Measurements from ENCODE around the gene PLEKHG5. TPM values are rescaled to one million over a fixed set of nuclear protein-coding genes. Genes with fewer than 3 reads are reported as not detected.

The PLEKHG5 gene
- total and polyA plus RNA-seq, 7 experiments from 2014 or later, result 2.0 to 15.6 (median 9.6) TPM; not detected in 1

DNA sequence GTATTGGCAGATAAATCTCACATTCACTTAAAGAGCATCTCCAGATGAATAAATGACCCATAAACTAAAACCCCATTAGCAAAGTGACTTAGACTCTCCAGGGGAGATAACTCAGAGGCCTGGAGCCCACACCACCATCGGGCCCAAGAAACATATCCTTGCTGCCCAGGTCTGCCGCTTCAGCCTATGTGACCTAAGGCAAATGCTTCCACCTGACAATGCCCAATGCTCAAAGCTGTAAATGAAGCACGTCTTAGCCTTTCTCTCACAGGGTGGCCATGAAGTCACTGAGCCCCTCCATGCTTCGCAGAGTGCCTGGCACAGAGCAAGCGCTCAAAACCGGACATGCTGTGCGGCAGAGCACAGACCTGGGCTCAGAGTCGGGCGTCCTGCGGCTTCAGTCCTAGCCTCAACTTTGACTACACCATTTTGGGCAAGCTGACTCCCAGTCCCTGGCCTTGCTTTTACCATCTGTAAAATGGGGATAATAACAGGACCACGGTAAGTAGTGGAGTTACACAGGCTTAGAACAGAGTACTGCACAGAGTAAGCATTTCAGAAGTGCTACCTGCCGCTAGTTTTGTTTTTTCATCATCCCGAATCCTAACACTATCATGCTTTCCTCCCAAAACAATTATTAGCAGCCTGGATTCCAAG lies 39.2 kb upstream of the PLEKHG5 start:
- POLR2A ChIA-PET, result no interaction called here
- Histone ChIP-seq H3K27ac (ENCODE audit: low read depth, low read length) (no peak overlapping the region), H3K27me3 (ENCODE audit: control insufficient read depth in 2 of 2, insufficient read depth in 2 of 2, low read length in 2 of 2) (no peaks in the 10 kb centered on the region), H3K9me3 (ENCODE audit: control insufficient read depth in 2 of 3, low read length in 3 of 3) (no peaks in the 10 kb centered on the region), H3K36me3 (ENCODE audit: control insufficient read depth in 2 of 3, insufficient read depth in 3 of 3, low read length in 3 of 3) (peaks cover 18 to 87% (median 35%) of the 10 kb centered on the region in 3 experiments), H3K4me1 (ENCODE audit: control insufficient read depth in 2 of 2, insufficient read depth in 2 of 2, low read length in 2 of 2) (no peaks in the 10 kb centered on the region), H3K4me3 (ENCODE audit: low read length) (no peak overlapping the region)
- H3K9me3 Mint-ChIP-seq, result no peaks in the 10 kb centered on the region
- DNase-seq (no peak), ATAC-seq (no peak)
- intact Hi-C loops (cut with micrococcal nuclease), result no loop called here
- CTCF ChIA-PET, result no interaction called here
- H3K4me1 Mint-ChIP-seq, result peaks cover 0 to 11% (median 6%) of the 10 kb centered on the region in 7 donors
- H3K4me3 Mint-ChIP-seq, result no peak overlapping the region
- peaks cover 10 to 57% (median 22%) of the 10 kb centered on the region in 5 donors for H3K36me3 Mint-ChIP-seq
- no peaks in the 10 kb centered on the region for H3K27me3 Mint-ChIP-seq
- H3K27ac Mint-ChIP-seq, result no peak overlapping the region

DNA sequence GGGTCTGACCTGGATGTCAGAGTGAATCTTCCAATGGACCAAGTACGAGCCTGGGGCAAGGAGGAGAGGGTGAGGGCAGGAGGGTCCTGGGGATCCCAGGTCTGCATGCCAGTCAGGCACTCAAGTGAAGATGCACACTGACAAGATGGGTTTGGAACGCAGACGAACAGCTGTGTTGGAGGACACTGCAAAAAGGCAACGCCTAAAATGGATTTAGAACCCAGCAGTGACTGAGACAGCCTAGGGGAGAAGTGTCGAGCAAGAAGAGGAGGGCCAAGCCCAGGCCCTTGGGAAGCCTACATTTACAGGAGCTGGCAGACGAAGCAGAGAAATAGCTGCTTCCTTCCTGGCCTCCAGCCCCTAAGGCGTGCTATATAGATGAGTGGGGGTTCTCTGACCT lies 37.0 kb upstream of the PLEKHG5 start:
- no peaks in the 10 kb centered on the region for H3K9me3 Mint-ChIP-seq
- H3K27me3 Mint-ChIP-seq, result no peaks in the 10 kb centered on the region
- POLR2A ChIA-PET, result interaction anchor here (1.0 kb wide), 2 partner anchors 16 to 68 kb away, joined by 3 read pairs; no protein-coding TSS in a partner anchor
- no peak overlapping the region for H3K4me3 Mint-ChIP-seq
- H3K27ac ChIP-seq (ENCODE audit: low read depth, low read length), result no peak overlapping the region
- intact Hi-C loops (cut with micrococcal nuclease), result no loop called here
- no peak for ATAC-seq
- CTCF ChIA-PET, result interaction anchor here (0.7 to 1.3 kb wide), 4 partner anchors 9 to 118 kb away, joined by 3 to 5 read pairs (median 3); no protein-coding TSS in a partner anchor
- no peaks in the 10 kb centered on the region for H3K4me1 ChIP-seq (ENCODE audit: control insufficient read depth in 2 of 2, insufficient read depth in 2 of 2, low read length in 2 of 2)
- H3K4me1 Mint-ChIP-seq, result peaks cover 0 to 15% (median 4%) of the 10 kb centered on the region in 7 donors
- H3K27me3 ChIP-seq (ENCODE audit: control insufficient read depth in 2 of 2, insufficient read depth in 2 of 2, low read length in 2 of 2), result no peaks in the 10 kb centered on the region
- H3K36me3 Mint-ChIP-seq, result peaks cover 10 to 51% (median 33%) of the 10 kb centered on the region in 5 donors
- peak overlapping the region in 1 of 9 donors; percentile 38 for H3K27ac Mint-ChIP-seq
- no peak for DNase-seq
- H3K9me3 ChIP-seq (ENCODE audit: control insufficient read depth in 2 of 3, low read length in 3 of 3), result no peaks in the 10 kb centered on the region
- peaks cover 18 to 77% (median 32%) of the 10 kb centered on the region in 3 experiments for H3K36me3 ChIP-seq (ENCODE audit: control insufficient read depth in 2 of 3, insufficient read depth in 3 of 3, low read length in 3 of 3)
- no peak overlapping the region for H3K4me3 ChIP-seq (ENCODE audit: low read length)

DNA sequence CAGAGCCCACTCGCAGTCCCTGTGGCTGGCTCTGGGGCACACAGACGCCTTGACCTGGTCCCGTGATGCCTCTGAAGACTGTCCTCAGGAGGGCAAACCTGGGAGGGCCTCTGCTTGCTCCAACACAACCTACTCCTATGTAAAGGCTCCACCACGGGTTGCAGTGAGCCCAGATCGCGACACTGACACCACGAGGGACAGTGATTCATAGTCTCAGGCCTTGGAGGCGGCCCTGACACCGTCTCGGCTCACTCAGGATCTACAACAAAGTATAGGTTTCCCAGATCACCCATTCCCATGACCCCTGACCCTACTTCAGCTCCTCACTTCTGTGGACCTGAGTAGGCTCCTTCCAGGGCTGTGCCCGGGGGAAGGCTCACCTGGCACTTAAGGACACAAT lies 34.8 kb upstream of the PLEKHG5 start:
- no peak overlapping the region for H3K4me3 ChIP-seq (ENCODE audit: low read length)
- H3K4me3 Mint-ChIP-seq, result no peak overlapping the region
- peaks cover 6 to 56% (median 10%) of the 10 kb centered on the region in 3 experiments for H3K36me3 ChIP-seq (ENCODE audit: control insufficient read depth in 2 of 3, insufficient read depth in 3 of 3, low read length in 3 of 3)
- DNase-seq (no peak), ATAC-seq (no peak)
- H3K27me3 ChIP-seq (ENCODE audit: control insufficient read depth in 2 of 2, insufficient read depth in 2 of 2, low read length in 2 of 2), result no peaks in the 10 kb centered on the region
- H3K27ac Mint-ChIP-seq, result peak overlapping the region in 2 of 9 donors; percentile 16 to 21
- peaks cover 6 to 32% (median 21%) of the 10 kb centered on the region in 5 donors for H3K36me3 Mint-ChIP-seq
- ChIA-PET POLR2A (no interaction called here), CTCF (interaction anchor here (1.4 kb wide), 1 partner anchor 27 kb away, joined by 4 read pairs; no protein-coding TSS in a partner anchor)
- H3K9me3 ChIP-seq (ENCODE audit: control insufficient read depth in 2 of 3, low read length in 3 of 3), result no peaks in the 10 kb centered on the region
- intact Hi-C loops (cut with micrococcal nuclease), result no loop called here
- H3K9me3 Mint-ChIP-seq, result no peaks in the 10 kb centered on the region
- H3K27me3 Mint-ChIP-seq, result no peaks in the 10 kb centered on the region
- no peaks in the 10 kb centered on the region for H3K4me1 ChIP-seq (ENCODE audit: control insufficient read depth in 2 of 2, insufficient read depth in 2 of 2, low read length in 2 of 2)
- no peak overlapping the region for H3K27ac ChIP-seq (ENCODE audit: low read depth, low read length)
- peaks cover 0 to 11% (median 5%) of the 10 kb centered on the region in 7 donors for H3K4me1 Mint-ChIP-seq

DNA sequence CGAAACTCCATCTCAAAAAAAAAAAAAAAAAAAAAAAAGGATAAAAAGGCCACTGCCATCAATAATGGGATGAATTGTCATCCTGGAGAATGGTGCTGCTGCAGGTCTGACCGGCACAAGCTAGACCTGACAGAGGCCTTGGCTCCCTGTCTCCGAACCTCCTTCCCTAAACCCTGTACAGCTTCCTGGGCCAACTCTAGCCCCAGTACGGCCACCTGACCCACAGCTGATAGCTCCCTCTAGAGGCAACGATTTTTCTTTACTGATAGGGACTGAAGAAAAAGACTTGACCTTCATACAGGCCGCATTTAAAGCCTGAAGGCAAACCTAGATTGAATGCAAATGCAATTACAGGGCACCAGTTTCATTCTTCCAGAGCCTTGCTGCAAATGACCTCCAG lies 32.1 kb upstream of the PLEKHG5 start:
- Mint-ChIP-seq H3K4me1 (peaks cover 0 to 11% (median 5%) of the 10 kb centered on the region in 7 donors), H3K27ac (peak overlapping the region in 6 of 9 donors; percentile 14 to 84 (median 48)), H3K4me3 (no peak overlapping the region), H3K36me3 (peaks cover 6 to 24% (median 19%) of the 10 kb centered on the region in 5 donors), H3K9me3 (no peaks in the 10 kb centered on the region), H3K27me3 (no peaks in the 10 kb centered on the region)
- Histone ChIP-seq H3K4me1 (ENCODE audit: control insufficient read depth in 2 of 2, insufficient read depth in 2 of 2, low read length in 2 of 2) (no peaks in the 10 kb centered on the region), H3K36me3 (ENCODE audit: control insufficient read depth in 2 of 3, insufficient read depth in 3 of 3, low read length in 3 of 3) (peaks cover 2 to 40% (median 10%) of the 10 kb centered on the region in 3 experiments), H3K27me3 (ENCODE audit: control insufficient read depth in 2 of 2, insufficient read depth in 2 of 2, low read length in 2 of 2) (no peaks in the 10 kb centered on the region), H3K9me3 (ENCODE audit: control insufficient read depth in 2 of 3, low read length in 3 of 3) (no peaks in the 10 kb centered on the region), H3K4me3 (ENCODE audit: low read length) (no peak overlapping the region), H3K27ac (ENCODE audit: low read depth, low read length) (no peak overlapping the region)
- CTCF ChIA-PET, result interaction anchor here (0.6 to 1.7 kb wide), 3 partner anchors 29 to 146 kb away, joined by 3 to 6 read pairs (median 3); partner anchors contain the start of gene NOL9
- POLR2A ChIA-PET, result no interaction called here
- DNase-seq, result no peak
- no peak for ATAC-seq
- intact Hi-C loops (cut with micrococcal nuclease), result loop anchor here in 1 of 2 donors (1.0 kb wide), 1 partner anchor 37 kb away; no protein-coding TSS in a partner anchor

DNA sequence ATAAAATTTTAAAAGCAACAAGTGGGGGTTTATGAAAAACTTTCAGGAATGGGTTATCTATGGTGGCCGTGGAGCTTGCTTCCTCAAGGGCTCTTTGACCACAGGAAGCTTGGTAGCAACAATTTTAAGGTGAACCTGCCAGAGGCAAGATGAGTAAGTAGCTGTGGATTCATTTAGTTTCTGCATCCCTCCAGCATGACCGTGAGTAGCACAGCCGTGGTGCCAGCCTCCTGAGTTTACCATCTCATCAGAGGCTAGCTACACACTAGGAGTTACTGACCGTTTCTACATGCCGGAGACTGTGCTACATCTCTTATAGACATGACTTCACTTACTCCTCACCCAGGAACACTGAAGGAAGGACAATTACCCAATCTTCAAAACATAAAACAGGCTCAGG lies 30.1 kb upstream of the PLEKHG5 start:
- Mint-ChIP-seq H3K36me3 (peaks cover 0 to 15% (median 10%) of the 10 kb centered on the region in 5 donors), H3K4me1 (peaks cover 0 to 8% (median 4%) of the 10 kb centered on the region in 7 donors), H3K9me3 (no peaks in the 10 kb centered on the region), H3K4me3 (no peak overlapping the region), H3K27ac (peak overlapping the region in 5 of 9 donors; percentile 15 to 78 (median 53)), H3K27me3 (no peaks in the 10 kb centered on the region)
- Histone ChIP-seq H3K4me3 (ENCODE audit: low read length) (no peak overlapping the region), H3K36me3 (ENCODE audit: control insufficient read depth in 2 of 3, insufficient read depth in 3 of 3, low read length in 3 of 3) (peaks cover 0 to 27% (median 0%) of the 10 kb centered on the region in 3 experiments), H3K9me3 (ENCODE audit: control insufficient read depth in 2 of 3, low read length in 3 of 3) (no peaks in the 10 kb centered on the region), H3K4me1 (ENCODE audit: control insufficient read depth in 2 of 2, insufficient read depth in 2 of 2, low read length in 2 of 2) (no peaks in the 10 kb centered on the region), H3K27me3 (ENCODE audit: control insufficient read depth in 2 of 2, insufficient read depth in 2 of 2, low read length in 2 of 2) (no peaks in the 10 kb centered on the region), H3K27ac (ENCODE audit: low read depth, low read length) (no peak overlapping the region)
- DNase-seq (no peak), ATAC-seq (no peak)
- ChIA-PET POLR2A (interaction anchor here (0.8 to 1.2 kb wide), 2 partner anchors 31 to 33 kb away, joined by 4 to 5 read pairs; partner anchors contain the start of gene NOL9), CTCF (interaction anchor here (1.0 kb wide), 1 partner anchor 32 kb away, joined by 3 read pairs; the partner anchor contains the start of gene NOL9)
- intact Hi-C loops (cut with micrococcal nuclease), result no loop called here

DNA sequence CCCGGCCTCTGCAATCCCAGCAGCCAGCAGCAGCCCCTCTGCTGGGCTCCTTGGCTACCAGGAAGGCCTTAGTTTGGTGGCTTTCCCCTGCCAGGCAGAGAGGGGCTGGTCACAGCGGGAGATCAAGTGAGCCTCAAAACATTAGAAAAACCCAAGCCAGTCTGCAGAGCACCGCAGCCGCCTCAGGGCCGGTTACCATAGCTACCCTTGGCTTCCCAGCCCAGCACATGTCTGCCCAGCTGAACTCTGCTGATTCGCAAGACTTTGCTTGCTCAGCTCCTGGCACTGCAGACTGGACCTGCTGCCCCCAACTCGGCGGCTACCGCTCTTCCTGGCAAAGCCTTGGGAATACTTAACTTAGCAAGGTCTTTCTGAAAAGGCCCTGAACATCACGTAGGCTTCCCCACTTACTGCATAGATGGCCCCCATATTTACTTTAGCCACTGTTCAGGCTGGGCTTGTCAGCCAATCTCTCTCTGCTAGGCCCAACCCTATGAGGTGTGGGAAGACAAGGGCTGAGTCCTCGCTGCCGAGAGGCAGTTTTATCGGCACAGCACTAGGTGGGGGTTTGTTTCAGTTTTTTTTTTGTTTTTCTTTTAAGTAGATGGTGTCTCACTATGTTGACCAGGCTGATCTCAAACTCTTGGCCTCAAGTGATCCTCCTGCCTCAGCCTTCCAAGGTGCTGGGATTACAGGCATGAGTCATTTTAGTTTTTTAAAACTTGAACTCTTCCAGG lies 28.6 kb upstream of the PLEKHG5 start:
- peaks cover 0 to 8% (median 3%) of the 10 kb centered on the region in 5 donors for H3K36me3 Mint-ChIP-seq
- H3K27me3 Mint-ChIP-seq, result no peaks in the 10 kb centered on the region
- H3K9me3 ChIP-seq (ENCODE audit: control insufficient read depth in 2 of 3, low read length in 3 of 3), result no peaks in the 10 kb centered on the region
- no peak overlapping the region for H3K27ac ChIP-seq (ENCODE audit: low read depth, low read length)
- H3K27ac Mint-ChIP-seq, result peak overlapping the region in 5 of 9 donors; percentile 15 to 67 (median 32)
- ChIA-PET POLR2A (no interaction called here), CTCF (interaction anchor here (1.1 kb wide), 1 partner anchor 126 kb away, joined by 3 read pairs; no protein-coding TSS in a partner anchor)
- H3K4me1 Mint-ChIP-seq, result peaks cover 0 to 8% (median 4%) of the 10 kb centered on the region in 7 donors
- ATAC-seq, result no peak
- H3K4me1 ChIP-seq (ENCODE audit: control insufficient read depth in 2 of 2, insufficient read depth in 2 of 2, low read length in 2 of 2), result no peaks in the 10 kb centered on the region
- DNase-seq, result no peak
- H3K27me3 ChIP-seq (ENCODE audit: control insufficient read depth in 2 of 2, insufficient read depth in 2 of 2, low read length in 2 of 2), result no peaks in the 10 kb centered on the region
- peaks cover 0 to 12% (median 0%) of the 10 kb centered on the region in 3 experiments for H3K36me3 ChIP-seq (ENCODE audit: control insufficient read depth in 2 of 3, insufficient read depth in 3 of 3, low read length in 3 of 3)
- no peak overlapping the region for H3K4me3 Mint-ChIP-seq
- H3K4me3 ChIP-seq (ENCODE audit: low read length), result no peak overlapping the region
- no peaks in the 10 kb centered on the region for H3K9me3 Mint-ChIP-seq
- intact Hi-C loops (cut with micrococcal nuclease), result no loop called here
